Measurements from ENCODE around the gene IMPDH2.
"Not testable (repeated sequence)": the region's sequence is repeated elsewhere in the genome, so short reads cannot be mapped to it uniquely, and the experiment has no call there.

IMPDH2 gene

DNA sequence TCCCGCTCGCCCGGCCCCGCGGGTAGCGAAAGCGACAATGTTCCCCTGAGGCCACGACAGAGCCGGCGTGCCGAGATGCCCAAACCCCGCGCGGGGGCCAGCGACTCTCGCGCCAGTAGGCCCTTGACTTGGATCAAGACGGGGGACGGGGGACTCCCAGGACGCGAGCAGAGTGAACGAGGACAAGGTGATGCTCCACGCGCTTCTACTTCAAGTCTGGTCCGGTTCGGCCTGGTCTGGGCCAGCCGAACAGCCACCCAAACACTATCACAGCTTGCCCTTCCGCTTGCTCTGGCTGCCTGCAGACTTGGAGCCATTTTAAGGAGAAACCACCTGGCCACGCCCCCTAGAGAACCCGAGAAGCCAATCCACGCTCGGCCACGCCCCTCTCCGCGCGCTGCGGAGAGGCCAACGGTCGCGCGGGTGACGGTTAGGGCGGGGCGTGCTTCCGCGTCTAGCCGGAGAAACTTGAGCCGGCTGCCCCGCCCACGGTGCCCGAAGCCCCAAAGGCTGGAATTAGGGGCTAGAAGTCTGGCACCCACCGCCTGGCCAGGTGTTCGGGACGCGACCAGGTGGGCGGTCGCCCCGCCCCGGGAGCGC lies 7.9 kb downstream of the IMPDH2 start:
- ATAC-seq (peak; percentile 66), DNase-seq (peak; percentile 100)

GRCh38 chr3:49020330-49021212 lies 8.6 kb downstream of the IMPDH2 start:
- ATAC-seq (no peak), DNase-seq (peak; percentile 59)

- no peak for DNase-seq
- no peak for ATAC-seq
These were observed 9.3 kb downstream of the IMPDH2 start for GRCh38 chr3:49019941-49020329.

DNA sequence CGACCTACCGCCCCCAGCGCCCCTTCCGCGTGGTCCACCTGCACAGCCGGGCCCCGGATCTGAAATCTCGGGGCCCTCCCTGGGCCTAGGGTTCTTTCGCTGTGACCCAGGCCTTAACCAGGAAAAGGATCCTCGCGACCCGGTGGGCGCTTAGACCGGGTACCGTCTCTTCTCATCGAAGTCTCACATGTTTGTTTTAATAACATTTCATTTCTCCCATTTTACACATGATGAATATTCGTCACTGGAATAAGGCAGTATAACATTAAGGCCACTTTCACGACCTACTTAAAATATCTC lies 10.5 kb downstream of the IMPDH2 start:
- DNase-seq (no peak), ATAC-seq (no peak)

DNA sequence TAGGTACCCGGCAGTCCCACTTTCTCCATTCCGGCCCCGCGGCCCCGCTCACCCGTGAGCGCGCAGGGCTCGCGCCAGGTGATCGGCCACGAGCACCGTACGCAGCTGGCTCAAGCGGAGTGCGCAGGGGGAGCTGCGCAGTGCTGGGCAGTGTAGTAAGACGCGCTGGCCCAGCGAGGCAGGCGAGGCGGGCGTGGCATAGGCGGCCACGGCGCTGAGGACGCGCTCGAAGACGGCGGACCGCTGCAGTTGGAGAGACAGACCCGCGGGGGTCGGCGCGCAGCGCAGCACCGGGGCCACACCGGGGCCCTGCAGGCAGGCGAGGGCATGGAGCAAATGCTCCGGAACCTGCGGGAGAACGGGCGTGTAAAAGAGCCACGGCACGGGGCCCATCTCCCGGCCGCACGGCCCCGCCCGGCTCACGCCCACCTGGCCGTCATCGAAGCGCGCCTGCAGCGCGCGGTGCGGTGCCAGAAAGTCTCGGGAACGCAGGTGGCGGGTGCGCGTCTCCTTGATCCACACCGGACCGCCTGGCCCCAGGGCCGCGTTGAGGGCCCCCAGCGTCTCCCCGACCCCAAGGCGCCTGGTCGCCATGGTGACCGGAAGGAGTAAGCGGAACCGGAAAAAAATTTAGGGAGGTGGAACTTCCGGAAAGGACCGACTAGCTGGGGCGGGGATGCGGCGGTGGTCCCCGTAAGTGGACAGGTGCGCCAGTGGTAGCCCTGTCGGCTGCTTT lies 11.1 kb downstream of the IMPDH2 start, which contains the start of gene DALRD3:
TSS of gene DALRD3 (minus strand) at position 610 of the 736 bp plus-strand sequence. CDS start at position 594, 16 bp downstream.
- DNase-seq, result peak; percentile 72
- ATAC-seq, result peak; percentile 10

DNA sequence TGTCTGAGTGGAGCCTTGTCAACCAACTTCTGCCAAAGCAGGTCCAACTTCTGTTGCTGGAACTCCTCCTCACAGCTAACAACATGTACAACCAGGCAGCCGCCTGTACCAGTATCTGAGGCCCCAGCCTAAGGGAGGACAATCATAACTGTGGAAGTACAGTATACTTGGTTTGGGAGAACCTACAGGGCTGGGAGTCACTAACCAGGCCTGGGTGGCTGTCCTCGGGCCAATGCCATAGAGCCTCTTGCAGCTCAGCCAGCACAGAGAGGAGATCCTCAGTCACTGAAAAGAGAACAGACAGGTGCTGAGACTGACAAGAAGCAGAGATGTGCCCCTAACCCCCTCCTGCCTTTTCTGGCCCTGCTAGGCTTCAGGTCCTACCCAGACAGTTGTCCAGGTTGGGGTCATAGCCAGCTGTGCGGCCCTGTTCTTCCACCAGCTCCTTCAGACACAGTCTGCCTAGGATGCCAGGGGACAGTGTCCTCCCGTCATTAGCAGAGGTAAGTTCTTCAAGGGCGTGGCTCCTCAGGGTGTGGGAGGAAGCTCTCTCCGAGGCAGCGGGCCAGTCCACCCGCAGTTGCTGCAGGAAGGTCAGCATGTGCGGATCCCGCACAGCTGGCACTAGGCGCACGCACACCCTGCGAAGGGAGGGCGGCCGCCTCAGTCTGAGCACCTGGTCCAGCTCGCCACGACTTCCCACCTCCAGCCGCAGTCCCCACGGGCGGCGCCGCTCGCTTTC lies 11.8 kb downstream of the IMPDH2 start:
- no peak for DNase-seq

GRCh38 chr3:49016414-49017228 lies 12.6 kb downstream of the IMPDH2 start:
- ATAC-seq, result no peak
- DNase-seq, result no peak

More for the DNA sequence above, 11.8 kb downstream of the IMPDH2 start:
- ATAC-seq, result no peak

- ATAC-seq, result no peak
These were observed 13.4 kb downstream of the IMPDH2 start for GRCh38 chr3:49015765-49016164.

DNA sequence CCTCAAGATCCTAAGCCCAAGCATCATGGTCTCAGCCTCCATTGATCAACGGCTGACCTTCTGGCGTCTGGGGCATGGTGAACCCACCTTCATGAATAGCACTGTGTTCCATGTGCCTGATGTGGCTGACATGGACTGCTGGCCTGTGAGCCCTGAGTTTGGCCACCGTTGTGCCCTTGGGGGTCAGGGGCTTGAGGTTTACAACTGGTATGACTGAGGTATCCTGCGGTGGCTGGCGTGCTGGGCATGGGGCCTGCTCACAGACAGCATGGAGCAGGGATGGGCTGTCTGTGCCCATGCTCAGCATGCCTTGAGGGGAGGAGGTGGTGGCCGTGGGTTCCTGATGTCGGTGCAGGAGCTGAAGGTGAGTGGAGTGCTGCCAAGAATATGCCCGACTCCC lies 14.1 kb downstream of the IMPDH2 start:
- DNase-seq (no peak), ATAC-seq (no peak)

More at GRCh38 chr3:49015765-49016164, 13.4 kb downstream of the IMPDH2 start:
- DNase-seq, result no peak

- ATAC-seq (peak; percentile 17), DNase-seq (peak; percentile 63)
These were observed 15.2 kb downstream of the IMPDH2 start for GRCh38 chr3:49013738-49014660.

- DNase-seq, result no peak
- ATAC-seq, result no peak
These were observed 16.0 kb downstream of the IMPDH2 start for GRCh38 chr3:49013113-49013737.

DNA sequence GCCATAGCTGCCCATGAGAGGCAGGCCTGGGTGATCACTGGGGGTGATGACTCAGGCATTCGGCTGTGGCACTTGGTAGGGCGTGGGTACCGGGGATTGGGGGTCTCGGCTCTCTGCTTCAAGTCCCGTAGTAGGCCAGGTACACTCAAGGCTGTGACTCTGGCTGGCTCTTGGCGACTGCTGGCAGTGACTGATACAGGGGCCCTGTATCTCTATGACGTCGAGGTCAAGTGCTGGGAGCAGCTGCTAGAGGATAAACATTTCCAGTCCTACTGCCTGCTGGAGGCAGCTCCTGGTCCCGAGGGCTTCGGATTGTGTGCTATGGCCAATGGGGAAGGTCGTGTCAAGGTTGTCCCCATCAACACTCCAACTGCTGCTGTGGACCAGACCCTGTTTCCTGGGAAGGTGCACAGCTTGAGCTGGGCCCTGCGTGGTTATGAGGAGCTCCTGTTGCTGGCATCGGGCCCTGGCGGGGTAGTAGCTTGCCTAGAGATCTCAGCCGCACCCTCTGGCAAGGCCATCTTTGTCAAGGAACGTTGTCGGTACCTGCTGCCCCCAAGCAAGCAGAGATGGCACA lies 16.7 kb downstream of the IMPDH2 start:
- ATAC-seq, result no peak
- no peak for DNase-seq

DNA sequence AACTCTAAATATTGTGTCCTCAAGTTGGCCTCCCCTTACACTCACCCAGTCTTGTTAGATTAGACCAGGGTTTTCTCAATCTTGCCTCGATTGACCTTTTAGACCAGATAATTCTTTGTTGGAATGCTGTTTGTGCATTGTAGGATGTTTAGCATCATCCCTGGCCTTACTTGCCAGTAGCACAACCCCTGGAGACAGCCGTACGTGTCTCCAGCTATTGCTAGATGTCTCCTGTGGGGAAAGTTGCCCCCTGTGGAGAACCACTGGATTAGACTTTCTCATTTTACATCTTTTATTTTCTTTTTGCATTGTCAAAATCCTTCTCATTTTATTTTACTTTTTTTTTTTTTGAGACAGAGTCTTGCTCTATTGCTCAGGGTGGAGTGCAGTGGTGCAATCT lies 19.8 kb downstream of the IMPDH2 start:
- ATAC-seq, result no peak

GRCh38 chr3:49008627-49009026 lies 20.6 kb downstream of the IMPDH2 start:
- ATAC-seq, DNase-seq: not testable (repeated sequence)

More for the DNA sequence above, 19.8 kb downstream of the IMPDH2 start:
- no peak for DNase-seq

DNA sequence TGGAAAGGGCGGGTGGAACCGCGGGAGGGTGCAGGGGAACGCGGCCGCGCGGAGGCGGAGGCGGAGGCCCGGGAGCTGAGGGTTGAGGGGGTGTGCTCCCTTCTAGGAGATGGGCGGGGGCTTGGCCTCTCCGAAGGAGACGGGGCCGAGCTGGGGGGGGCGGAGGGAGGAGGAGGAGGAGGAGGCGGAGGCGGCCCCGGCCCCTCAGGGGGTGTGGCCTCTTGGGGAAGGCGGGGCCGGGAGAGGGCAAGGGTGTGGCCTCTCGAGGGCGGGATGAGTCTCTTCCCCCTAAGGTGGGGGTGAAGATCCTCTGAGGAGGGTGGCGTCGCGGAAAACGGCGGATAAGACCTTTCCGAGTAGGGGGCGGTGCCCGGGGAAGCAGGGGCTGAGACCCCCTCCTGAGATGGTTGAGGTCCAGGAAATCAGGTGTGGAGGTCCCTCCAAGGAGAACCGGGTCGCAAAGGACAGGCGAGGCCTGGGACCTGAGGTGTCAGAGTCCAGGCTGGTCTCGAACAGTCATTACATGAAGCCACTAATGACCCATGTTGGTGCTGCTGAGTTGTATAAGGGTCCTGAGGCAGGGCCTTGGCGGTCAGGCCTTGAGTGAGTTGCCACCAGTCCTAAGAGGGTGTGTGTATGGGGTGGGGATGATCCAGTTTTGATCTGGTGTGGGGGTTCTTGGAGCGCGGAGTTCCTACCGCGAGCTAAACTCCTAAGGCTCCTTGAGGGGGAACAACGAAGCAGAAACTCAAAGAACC lies 21.2 kb downstream of the IMPDH2 start:
- ATAC-seq (peak; percentile 67), DNase-seq (peak; percentile 91)

GRCh38 chr3:49007068-49007770 lies 22.0 kb downstream of the IMPDH2 start, which contains the start of gene WDR6:
TSS of gene WDR6 (plus strand) at chr3:49007391. CDS start at chr3:49007432, 41 bp downstream.
- DNase-seq (peak; percentile 98), ATAC-seq (peak; percentile 94)

- no peak for ATAC-seq
- DNase-seq, result no peak
These were observed 22.7 kb downstream of the IMPDH2 start for GRCh38 chr3:49006408-49007067.
